Inflammatory macrophage (primary cell): ENCODE data around the gene MTHFD2.
"Not testable (repeated sequence)": the region's sequence is repeated elsewhere in the genome, so short reads cannot be mapped to it uniquely, and the experiment has no call there.

Experiments
- DNase-seq, 2 donors: peaks; one replicate each; pipeline ENCODE4 v3.0.0-alpha.2; 2020 to 2022

Gene MTHFD2

DNA sequence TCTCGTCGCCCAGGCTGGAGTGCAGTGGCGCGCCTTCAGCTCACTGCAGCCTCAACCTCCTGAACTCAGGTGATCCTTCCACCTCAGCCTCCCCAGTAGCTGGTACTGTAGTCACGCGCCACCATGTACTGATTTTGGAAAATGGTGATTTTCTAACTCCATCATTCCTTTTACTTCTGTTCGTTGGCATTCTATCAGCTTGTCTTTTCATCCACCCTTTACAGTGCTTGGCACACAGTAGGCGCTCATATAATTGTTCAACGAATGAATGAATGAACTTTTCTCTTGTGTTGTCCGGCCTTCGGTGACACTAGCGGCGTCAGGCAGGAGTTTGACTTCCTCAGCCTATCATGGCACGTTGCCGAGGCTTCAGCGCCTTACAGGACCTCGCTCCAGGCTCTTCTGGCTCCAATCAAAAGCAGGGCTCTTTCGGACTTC is 373 bp upstream of the MTHFD2 start:
- DNase-seq, result no peak

DNA sequence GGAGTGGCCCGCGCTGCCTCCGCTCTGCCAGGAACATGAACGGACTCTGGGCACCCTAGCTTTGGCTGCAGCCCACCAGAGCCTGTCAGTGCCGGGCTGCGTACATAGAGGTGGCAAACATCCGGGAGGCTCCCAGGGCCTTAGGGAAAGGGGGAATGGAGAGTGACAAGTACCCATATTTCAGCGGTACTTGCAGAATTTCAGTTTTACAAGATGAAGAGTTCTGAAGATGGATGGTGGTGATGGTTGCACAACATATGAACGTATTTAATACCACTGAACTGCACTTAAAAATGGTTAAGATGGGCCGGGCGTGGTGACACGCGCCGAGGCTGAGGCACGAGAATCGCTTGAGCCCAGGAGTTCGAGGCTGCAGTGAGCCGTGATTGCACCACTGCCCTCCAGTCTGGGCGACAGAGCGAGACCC is 873 bp downstream of the MTHFD2 start:
- no peak for DNase-seq

DNA sequence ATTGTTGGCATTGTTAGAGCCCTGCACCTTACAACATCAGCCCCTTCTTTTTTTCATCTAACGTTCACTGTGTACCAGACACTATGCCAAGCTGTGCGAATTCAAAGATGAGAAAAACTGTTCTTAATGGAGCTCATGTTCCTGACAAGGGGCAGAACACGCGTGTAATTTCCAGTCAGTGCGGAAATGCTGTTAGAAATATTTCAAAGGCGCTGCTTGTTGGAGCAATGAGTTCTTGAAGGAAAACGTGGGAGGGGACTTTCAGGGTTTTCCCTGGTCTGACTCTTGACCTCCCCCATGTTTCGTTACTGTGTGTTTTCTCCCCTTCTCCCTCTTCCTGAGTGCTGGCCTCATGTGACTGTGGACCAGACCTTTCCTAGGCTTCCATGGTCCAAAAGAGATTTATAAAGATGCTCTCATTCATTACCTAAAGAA is 1.5 kb downstream of the MTHFD2 start:
- DNase-seq, result peak; percentile 47 to 76

DNA sequence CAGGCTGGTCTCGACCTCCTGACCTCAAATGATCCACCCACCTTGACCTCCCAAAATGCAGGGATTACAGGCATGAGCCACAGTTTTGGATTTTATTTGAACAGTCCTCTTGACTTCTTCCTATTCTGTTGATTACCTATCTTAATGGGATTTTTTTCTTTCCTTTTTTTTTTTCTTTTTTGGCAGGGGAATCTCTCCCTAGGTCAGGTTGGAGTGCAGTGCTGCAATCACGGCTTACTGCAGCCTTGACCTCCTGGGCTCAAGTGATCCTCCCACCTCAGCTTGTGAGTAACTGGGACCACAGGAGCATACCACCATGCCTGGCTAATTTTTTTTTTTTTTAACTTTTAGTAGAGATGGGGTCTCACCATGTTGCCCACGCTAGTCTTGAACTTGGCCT is 2.8 kb downstream of the MTHFD2 start:
- DNase-seq, result no peak

DNA sequence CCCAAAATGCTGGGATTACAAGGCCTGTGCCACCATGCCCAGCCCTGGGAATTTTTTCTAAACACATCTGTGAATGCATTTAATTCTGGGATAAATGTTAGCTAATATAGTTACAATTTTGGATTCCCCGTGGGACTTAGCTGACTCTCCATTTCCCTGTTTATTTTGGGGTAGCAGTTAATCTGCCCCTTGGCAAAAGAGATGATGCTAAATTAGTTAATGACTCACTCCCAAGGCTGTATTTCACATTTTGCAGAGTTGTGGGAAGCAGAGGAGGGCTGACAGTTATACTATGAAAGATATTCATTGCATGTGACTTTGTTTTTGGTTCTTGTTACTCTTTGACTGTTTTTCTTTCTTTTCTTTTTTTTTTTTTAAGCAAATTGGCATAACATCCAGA is 3.2 kb downstream of the MTHFD2 start:
- peak in 1 of 2 donors; percentile 36 for DNase-seq

DNA sequence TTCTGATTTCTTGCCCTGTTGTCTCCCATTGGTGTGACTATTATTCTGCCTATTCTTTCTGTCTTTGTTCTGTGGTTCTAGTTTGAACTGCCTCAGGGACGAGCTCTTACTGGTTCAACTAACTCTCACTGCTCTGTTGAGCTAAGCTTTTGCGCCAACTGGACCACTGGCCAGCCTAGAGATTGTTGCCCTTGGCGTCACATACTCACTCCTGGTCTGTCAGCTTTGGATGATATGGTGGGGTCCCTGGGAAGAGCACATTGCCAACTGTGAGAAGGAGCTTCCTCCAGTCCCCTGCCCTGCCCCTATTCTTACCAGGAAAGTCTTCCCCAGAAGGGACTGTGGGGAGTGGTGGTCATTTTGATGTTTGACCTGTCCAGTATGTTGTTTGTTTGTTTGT is 6.0 kb downstream of the MTHFD2 start:
- no peak for DNase-seq

DNA sequence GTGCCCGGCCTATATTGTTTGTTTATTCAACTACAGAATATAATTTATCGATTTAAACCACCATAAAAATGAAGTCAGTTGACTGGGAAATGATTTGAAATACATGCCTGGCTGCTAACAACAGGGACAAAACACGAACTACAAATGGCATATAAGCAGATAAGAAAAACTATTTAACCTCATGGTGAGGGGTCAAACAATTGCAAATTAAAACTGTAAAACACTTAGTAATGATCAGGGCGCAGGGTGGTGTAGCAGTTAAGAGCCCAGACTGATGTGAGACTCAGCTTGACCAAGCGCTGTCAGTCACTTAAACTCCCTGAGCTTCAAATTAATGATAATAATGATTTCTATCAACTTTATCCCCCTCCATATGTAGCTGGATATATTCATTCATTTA is 6.7 kb downstream of the MTHFD2 start:
- no peak for DNase-seq

DNA sequence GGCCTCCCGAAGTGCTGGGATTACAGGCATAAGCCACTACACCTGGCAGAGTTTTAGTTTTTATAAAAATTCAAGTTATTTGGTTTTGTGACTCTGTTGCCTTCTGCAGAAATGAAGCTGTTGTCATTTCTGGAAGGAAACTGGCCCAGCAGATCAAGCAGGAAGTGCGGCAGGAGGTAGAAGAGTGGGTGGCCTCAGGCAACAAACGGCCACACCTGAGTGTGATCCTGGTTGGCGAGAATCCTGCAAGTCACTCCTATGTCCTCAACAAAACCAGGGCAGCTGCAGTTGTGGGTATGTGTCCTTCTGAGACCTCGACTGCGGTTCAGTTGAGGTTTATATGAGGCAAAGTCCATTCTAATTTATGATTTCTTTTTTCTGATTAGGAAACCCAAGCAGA is 7.2 kb downstream of the MTHFD2 start:
- no peak for DNase-seq

DNA sequence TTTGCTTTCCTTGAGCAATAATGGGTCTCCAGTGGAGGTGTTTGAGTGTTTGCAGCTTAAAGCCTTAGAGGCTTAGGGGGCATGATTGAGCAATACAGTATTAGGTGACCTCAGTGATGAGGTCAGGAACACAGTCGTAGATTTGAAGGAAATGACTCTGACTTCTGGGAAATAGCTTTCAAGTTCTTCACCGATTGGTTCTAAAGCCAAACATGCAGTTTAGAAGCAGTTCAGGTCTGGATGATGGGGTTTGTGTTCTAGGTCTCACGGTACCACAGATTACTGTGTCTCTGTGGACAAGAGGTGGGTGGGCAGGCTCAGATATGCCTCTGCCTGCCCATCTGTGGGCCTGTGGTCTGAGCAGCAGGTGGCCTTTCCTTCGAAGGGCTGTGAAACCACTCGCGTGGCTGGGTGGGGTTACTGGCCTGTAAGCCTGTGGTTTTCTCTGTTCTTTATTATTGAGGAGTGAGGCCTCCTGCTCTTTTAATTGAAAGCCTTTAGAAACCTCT is 7.8 kb downstream of the MTHFD2 start:
- DNase-seq, result peak; percentile 38 to 53

DNA sequence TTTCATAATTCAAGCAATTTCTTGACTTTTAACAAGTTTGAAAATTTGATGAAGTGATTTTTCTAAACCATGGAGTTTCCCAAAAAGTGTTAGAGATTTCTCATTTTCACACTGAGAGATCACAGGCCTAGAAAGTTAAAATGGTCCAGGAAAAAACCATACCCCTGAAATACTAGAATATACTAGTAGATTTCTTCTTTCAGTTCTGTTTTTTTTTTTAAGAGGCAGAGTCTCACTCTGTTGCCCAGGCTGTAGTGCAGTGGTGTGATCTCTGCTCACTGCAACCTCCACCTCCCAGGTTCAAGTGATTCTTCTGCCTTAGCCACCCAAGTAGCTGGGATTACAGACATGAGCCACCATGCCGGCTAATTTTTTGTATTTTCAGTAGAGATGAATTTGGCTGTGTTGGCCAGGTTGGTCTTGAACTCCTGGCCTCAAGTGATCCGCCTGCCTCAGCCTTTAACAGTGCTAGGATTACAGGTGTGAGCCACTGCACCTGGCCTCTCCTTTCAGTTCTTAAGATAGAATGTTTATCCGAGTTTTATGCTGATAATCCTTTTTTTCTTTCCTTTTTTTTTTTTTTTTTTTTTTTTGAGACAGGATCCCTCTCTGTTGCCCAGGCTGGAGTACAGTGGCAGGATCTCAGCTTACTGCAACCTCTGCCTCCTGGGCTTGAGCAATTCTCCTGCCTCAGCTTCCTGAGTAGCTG is 14.4 kb downstream of the MTHFD2 start:
- DNase-seq, result no peak

DNA sequence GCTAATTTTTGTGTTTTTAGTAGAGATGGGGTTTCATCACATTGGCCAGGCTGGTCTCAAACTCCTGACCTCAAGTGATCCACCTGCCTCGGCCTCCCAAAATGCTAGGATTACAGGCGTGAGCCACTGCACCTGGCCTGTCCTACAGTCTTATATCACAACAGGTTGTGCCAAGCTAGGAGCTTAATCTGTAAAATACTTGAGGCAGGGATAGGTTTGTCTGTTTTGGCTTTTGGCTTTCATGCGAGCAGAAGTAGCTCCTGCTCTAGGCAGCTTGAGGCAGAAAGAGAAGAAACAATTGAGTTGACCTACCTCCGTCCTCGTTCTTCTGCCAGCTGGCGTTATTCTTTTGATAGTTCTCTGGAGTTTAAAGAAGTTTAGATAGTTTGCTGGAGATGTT is 17.4 kb downstream of the MTHFD2 start:
- DNase-seq, result not testable (repeated sequence)

DNA sequence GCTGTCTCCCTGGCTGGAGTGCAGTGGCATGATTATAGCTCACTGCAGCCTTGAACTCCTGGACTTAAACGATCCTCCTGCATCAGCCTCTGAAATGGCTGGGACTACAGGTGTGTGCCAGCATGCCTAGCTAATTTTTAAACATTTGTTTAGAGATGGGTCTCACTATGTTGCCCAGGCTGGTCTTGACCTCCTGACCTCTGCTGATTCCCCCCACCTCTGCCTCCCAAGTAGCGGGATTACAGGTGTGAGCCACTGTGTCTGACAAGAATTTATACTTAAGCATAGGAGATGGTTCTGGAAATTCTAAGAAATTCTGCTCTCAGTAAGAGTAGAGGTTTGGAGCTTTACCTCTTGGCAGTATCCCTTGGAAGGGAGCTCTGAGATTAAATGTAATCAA is 18.2 kb downstream of the MTHFD2 start:
- no peak for DNase-seq

DNA sequence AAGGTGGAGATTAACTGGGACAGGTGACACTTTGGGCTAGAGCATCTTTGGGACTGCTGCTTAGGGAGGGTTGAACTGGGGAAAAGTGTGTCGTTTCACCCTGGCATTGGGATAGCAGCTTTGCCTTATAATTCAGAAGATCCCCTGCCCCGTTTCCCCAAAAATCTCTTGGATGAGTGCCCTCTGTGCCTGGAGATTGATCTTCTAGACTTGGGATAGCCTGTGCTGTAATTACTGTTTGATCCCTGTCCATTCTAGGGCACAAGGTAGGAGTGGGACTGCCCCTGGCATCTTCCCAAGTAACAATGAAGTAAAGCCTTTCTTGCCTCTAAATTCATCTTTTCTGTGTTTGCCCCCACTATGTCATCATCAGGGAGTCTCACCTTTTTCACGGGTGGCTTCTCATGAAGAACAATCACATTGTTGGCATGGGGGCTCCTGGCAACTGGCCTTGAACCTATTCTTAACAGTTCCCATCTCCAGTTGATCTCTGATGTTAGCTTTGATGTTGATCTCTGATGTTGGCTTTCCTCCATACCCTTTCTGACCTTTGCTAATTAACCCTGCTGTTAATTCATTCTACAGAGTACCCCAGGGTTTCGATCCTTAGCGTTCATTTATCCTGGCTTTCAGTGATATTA is 21.6 kb downstream of the MTHFD2 start:
- no peak for DNase-seq

DNA sequence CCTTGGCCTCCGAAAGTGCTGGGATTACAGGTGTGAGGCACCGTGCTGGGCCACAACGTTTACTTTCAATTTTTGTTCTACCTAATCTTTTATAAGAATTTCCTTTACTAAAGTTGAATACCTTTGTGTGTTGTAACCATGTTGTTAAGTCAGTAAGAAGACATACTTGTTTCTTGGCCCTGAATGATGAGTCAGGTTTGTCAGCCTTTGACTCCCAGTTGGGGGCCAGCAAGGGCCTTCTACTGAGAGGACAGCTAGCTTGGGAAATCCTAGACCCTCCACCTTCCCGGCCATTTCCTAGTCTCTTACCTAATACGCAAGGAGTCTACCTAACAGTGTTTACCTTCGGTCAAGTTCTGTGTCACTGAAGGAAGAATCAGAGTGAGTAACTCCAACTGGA is 22.7 kb downstream of the MTHFD2 start:
- no peak for DNase-seq

DNA sequence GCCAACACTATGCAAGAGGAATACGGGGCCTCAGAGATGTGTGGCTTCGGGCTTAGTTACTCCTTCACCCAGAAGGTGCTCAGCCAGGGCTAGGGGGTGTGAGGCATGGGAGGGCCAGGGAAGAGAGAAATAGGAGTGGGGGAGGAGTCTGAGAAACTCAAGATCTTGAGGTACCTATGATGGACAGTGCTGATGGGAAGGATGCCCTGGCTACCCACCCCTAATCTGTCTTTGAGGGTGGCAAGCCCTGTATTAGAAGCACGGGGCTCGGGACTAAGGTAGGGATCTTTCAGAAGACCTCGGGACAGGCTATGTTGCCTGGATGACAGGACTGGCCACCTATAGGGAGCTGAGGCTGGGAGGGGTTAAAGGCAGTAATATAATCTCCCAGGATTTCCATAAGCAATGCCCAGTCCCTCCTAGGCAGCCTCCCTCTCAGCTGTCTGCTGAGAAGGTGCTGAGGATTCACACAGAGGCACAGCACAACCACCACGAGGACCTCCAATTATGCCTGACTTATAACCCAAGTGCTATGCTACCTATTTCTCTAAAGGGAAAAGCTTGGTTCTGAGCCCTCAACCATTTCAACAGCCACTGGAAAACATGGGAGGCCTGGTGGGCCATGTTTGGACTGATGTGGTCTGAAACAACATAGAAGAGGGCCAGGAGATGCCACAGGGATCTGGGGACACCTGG is 23.3 kb downstream of the MTHFD2 start:
- no peak for DNase-seq

DNA sequence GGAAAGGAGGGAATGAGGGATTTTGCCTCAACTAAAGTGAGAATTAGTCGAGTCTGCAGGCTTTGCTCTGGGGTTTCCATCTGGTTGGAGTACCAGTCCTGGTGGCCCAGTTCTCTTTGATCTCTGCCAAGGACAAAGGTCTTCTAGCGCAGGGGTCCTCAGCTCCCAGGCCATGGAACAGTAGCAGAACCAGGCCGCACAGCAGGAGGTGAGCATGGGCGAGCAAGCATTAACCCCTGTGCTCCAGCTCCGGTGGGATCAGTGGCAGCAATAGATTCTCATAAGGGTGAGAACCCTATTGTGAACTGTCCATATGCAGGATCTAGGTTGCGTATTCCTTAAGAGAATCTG is 23.9 kb downstream of the MTHFD2 start:
- no peak for DNase-seq

DNA sequence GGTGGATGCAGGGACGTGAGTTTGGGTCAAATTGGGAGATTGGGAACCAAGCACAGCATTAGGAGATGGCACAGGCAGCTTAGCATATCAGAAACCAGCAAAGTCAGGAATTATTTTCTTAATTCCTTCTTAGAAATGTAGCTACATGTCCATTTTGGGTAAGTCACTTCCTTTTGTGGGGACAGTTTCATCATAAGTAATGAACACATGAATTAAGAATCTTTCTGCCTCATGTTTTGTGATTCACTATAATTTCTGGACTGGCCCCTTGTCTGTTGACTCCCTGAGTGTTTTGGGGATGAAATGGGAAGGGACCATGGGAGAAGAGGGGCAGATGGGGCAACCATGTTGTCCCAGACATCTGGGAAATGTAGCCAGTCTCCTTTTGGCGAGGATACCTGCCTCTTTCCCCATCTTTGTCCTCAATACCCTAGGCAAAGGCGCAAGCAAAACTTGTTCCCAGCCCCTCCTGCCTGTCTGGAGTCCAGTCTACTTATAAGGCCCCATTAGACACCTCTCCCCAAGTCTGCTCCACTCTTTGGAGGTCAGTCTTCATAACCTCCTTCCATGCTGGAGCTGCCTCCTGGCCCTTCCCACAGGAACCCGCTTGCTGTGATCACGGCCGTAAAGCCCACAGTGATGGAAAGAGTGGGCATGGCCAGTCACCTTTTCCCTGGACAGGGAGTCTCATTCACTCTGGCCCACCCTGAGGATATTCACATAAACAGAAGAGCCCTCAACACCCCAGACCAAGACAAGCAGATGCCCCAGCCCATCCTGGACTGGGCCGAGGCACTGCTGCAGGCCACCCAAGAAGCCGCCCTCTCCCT is 25.7 kb downstream of the MTHFD2 start:
- DNase-seq, result peak in 1 of 2 donors; percentile 32

DNA sequence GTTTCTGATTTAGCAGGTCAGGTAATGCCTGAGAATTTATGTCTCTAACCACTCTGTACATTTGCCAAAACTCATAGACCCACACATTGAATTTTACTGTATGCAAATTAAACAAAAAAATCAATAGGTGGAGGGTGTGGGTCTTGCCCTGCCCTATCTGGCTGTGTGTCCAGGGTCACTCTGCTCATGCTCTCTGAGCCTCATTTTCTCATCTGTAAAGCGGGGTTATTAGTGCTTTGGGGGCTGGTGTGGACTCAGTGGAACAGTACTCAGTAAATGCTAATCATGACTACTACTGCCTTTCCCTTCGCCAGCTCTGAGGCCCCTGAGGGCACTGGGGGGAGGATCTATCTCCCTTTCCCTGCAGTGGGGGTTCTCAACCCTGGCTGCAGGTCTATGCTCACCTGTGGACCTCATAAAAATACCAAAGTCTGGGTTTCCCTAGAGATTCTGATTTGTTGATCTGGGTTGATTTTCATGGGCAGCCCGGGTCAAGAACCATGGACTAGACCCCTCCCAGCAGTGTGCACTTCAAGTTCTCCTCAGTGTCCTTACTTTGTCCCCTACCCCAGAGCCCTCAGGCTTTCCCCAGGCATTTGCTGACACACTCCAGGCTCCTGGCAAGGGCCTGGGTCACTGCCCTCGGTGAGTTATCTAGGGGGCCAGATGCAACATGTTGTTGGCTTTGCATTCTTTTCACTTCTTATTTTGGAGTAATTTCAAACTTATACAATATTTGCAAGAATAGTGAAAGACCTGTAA is 27.5 kb downstream of the MTHFD2 start:
- DNase-seq, result no peak

DNA sequence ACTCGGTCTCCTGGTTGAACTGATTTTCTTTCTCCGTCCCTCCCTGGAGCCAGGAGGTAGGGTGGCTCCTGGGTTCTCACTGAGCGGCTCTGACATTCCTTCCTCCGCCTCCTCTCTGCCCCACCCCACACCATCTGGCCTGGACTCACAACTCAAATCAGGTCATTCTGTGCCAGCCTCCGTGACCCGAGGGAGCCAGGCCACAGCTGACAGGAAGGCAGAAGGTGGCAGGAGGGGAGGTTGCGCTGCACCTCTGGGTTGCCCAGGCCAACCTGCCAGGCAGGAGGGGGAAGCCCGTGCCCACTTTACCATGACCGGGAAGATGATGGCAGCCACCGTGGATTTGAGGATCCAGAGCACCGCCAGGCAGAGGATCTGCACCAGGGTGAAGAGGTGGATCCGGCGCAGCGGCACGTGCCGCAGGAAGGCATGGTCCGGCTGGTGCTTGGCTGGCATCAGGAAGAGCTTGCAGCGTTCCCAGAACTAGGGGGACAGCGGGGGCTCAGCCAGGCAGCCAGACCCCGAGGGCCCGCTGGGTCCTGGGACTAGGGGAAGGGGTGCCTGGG is 28.3 kb downstream of the MTHFD2 start:
- no peak for DNase-seq

DNA sequence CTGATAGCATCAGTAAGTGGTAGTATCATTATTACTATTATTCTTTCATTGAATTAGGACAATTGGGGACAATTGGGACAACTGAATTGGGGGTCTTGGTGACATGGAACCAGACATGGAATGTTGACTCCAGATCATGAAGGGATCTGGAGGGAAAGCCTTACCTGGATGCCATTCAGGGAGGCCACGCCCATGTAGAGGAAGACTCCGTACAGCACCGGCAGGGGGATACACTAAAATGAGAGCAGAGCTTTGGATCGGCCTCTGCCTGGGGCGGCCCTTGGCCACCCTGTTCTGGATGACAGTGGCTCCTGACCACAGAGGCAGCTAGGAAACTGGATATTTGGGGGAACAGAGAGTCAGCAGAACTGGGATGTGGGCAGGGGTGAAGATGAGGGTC is 29.2 kb downstream of the MTHFD2 start:
- DNase-seq, result no peak

DNA sequence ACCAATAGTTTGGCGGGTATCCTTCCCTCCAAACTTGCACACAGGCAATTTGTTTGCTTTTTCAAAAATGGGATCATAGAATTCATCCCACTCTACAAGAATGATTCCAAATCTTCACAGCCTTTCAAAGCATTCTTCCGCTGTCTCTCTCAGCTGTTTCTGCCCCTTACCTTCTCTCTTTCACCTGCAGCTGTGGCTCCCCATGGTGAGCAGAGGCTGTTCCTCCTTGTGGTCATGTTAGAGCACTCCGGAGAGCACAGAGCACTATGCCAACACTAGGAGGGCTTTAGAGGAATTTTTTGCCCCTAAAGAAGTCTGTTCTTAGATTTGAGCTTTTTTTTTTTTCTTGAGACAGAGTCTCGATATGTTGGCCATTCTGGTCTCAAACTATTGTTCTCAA is 30.4 kb downstream of the MTHFD2 start:
- DNase-seq, result no peak

DNA sequence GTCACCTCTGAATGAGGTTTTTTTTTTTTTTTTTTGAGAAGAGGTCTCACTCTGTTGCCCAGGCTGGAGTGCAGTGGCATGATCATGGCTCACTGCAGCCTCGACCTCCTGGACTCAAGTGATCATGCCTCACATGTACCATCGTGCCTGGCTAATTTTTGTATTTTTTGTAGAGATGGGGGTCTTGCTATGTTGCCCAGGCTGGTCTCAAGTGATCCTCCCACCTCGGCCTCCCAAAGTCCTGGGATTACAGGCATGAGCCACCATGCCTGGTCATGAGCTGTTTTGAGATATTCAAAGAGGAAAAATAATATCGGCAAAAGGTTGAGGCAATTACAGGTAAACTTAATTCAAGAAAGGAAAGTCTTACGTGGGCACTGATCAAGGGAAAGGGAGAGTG is 31.4 kb downstream of the MTHFD2 start:
- DNase-seq, result not testable (repeated sequence)
